Activated T-cell treated with anti-CD3 and anti-CD28 coated beads, Interleukin-2, amount 50 U/mL, for 72 hours (primary cell): ENCODE data around the gene CDKAL1. TPM values are rescaled to one million over a fixed set of nuclear protein-coding genes. Genes with fewer than 3 reads are reported as not detected.

Source experiments
- ATAC-seq, 2 donors: fragments of 150-1000 bp; cut with Tn5 transposase; replicated peaks in 1 of 2; 2 replicates each; pipeline ENCODE4 v1.10.0; 2021; ENCODE audit warnings: moderate library complexity in 2 of 2, mild to moderate bottlenecking in 1 of 2
- DNase-seq, 2 donors: peaks; one replicate each; pipeline ENCODE4 v3.0.0; 2021 to 2022; ENCODE audit warnings: mixed read lengths in 1 of 2
- H3K27ac Mint-ChIP-seq: one replicate; pipeline ENCODE4 v1.8.0; 2022; ENCODE audit warnings: mild to moderate bottlenecking, moderate library complexity, mixed read lengths
- H3K27me3 Mint-ChIP-seq: one replicate; pipeline ENCODE4 v1.8.0; 2022; ENCODE audit warnings: low read depth, mixed read lengths
- H3K36me3 Mint-ChIP-seq, 2 donors: one replicate each; pipeline ENCODE4 v1.8.0; 2022; ENCODE audit warnings: mixed read lengths in 2 of 2, mild to moderate bottlenecking in 1 of 2; ENCODE audit not compliant: insufficient read depth in 2 of 2
- H3K4me1 Mint-ChIP-seq: one replicate; pipeline ENCODE4 v1.8.0; 2022; ENCODE audit warnings: low read depth, mixed read lengths
- H3K4me3 Mint-ChIP-seq, 2 donors: one replicate each; pipeline ENCODE4 v1.8.0; 2022; ENCODE audit warnings: mild to moderate bottlenecking in 2 of 2, mixed read lengths in 2 of 2, moderate library complexity in 2 of 2
- H3K9me3 Mint-ChIP-seq, 2 donors: one replicate each; pipeline ENCODE4 v1.8.0; 2022; ENCODE audit warnings: mixed read lengths in 2 of 2
- total RNA-seq, 2 donors: library from RNA; stranded (reverse); gene quantifications; one replicate each; pipeline ENCODE4 v1.2.3, GENCODE V29; 2022

The CDKAL1 gene
- total RNA-seq, 2 donors from 2014 or later, result 25.9 to 29.8 TPM

DNA sequence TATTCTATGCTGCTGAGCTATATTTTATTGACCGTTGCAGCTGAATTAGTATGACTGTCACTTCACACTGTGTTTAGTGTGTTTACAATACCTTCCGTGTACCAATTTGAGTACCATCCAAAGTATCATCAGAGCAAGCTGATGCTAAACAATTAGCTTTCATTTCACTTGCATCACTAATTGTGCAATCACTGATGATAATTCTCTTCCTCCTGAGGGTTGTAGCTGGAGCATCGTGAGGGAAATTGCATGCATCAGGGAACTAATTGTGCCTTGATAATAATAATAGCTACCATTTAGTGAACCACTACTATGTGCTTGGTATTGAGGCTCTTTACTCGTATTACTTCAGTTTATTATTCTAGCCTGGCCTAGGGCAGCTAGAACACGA is 674.5 kb downstream of the CDKAL1 start:
- Mint-ChIP-seq H3K4me3 (no peak overlapping the region), H3K27me3 (no peaks in the 10 kb centered on the region), H3K4me1 (peaks cover 9% of the 10 kb centered on the region), H3K36me3 (peaks cover 12 to 28% of the 10 kb centered on the region in 2 donors), H3K9me3 (peaks cover 0 to 8% of the 10 kb centered on the region in 2 donors), H3K27ac (no peak overlapping the region)
- ATAC-seq (no peak), DNase-seq (no peak)

DNA sequence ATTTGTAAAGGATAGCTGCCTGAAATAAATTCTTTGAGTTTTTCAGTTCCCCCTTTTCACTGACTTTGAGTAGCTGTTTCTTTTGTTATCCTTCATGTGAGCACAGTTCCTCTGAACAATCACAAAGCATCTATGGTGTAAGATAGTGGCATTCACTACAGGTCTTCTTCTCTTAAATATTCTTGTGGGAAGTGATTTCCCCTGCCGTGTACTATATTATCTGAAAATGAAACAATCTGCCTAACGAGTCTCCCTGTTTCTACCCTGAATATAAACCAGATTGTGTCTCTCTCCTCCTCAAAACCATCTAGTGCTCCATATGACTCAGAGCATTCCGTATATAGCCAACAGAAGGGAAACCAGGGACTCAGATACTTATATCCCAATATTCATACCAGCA is 679.2 kb downstream of the CDKAL1 start:
- DNase-seq (no peak), ATAC-seq (no peak)
- Mint-ChIP-seq H3K9me3 (peaks cover under 1 to 2% of the 10 kb centered on the region in 2 donors), H3K4me3 (no peak overlapping the region), H3K27ac (no peak overlapping the region), H3K27me3 (no peaks in the 10 kb centered on the region), H3K36me3 (peaks cover 8 to 15% of the 10 kb centered on the region in 2 donors), H3K4me1 (peaks cover 9% of the 10 kb centered on the region)

DNA sequence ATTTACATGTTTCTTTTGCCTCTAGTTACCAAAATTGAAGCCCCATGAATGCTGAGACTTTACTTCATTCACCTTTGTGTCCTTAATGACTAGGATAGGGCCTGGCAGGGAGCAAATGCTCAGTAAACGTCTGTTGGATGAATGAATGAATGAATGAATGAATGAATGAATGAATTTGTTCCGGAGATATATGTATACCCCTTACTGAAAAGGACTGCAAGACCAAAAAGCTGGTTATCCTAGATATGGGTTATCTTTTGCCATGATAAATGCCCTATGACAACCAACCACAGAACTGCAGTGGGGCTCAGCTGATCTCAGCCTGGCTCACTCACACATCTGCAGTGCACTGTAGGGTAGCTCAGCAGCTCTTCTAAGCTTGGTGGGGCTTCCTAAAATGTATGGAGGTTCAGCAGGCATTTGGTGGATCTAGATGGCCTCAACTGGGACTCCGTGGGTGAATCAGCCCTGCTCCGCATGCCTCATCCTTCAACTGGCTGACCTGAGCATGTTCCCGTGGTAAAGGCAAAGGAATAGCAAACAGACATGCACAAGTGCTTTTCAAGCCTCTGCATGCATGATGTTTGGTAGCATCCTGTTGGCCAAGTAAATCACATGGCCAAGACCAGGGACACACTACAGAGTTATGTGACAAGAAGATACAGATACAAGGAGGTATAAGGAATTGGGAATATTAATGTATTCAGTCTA is 680.6 kb downstream of the CDKAL1 start:
- Mint-ChIP-seq H3K4me1 (peaks cover 9% of the 10 kb centered on the region), H3K4me3 (no peak overlapping the region), H3K36me3 (peaks cover 8 to 11% of the 10 kb centered on the region in 2 donors), H3K27me3 (no peaks in the 10 kb centered on the region), H3K9me3 (peaks cover 2% of the 10 kb centered on the region in 2 donors), H3K27ac (no peak overlapping the region)
- ATAC-seq, result no peak
- DNase-seq, result no peak

DNA sequence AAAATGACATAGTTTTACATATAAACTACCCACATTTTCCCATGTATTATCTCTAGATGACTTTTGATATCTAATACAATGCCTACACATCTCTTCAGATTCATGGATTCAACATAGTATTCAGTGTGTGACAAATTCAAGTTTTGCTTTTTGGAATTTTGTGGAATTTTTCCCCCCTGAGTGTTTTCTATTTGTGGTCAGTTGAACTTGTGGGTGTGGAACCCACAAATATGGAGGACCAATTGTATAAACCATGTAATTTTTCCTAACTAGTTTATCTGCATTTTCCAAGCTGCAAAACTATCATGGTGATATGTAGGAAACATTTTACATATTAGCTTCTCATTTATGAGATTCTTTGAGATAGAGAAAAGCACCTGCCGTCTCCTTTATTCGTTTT is 685.0 kb downstream of the CDKAL1 start:
- Mint-ChIP-seq H3K9me3 (peaks cover 2% of the 10 kb centered on the region in 2 donors), H3K36me3 (peaks cover 1 to 7% of the 10 kb centered on the region in 2 donors), H3K27ac (no peak overlapping the region), H3K27me3 (no peaks in the 10 kb centered on the region), H3K4me3 (no peak overlapping the region), H3K4me1 (no peaks in the 10 kb centered on the region)
- DNase-seq, result no peak
- no peak for ATAC-seq

DNA sequence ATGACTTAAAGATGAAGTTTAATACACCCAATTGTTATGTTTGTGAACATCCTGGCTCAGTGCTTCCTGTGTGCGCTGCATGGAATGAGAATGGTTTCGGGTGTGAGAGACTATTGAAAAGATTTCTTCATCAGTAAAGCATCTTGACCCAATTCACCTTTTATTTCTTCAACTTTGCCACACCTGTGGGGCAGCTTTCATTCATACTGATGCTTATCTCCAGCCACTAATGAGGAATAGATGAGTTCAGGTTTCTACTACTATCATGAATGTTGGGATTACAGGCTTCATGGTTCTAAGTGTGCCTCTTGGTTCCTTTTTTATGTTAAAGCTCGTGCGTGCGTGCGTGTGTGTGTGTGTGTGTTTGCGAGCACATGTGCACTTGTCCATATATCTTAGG is 685.6 kb downstream of the CDKAL1 start:
- peaks cover 2% of the 10 kb centered on the region in 2 donors for H3K9me3 Mint-ChIP-seq
- ATAC-seq, result no peak
- no peak for DNase-seq
- H3K36me3 Mint-ChIP-seq, result peaks cover 1 to 5% of the 10 kb centered on the region in 2 donors
- H3K4me1 Mint-ChIP-seq, result no peaks in the 10 kb centered on the region
- no peak overlapping the region for H3K4me3 Mint-ChIP-seq
- H3K27me3 Mint-ChIP-seq, result no peaks in the 10 kb centered on the region
- no peak overlapping the region for H3K27ac Mint-ChIP-seq

DNA sequence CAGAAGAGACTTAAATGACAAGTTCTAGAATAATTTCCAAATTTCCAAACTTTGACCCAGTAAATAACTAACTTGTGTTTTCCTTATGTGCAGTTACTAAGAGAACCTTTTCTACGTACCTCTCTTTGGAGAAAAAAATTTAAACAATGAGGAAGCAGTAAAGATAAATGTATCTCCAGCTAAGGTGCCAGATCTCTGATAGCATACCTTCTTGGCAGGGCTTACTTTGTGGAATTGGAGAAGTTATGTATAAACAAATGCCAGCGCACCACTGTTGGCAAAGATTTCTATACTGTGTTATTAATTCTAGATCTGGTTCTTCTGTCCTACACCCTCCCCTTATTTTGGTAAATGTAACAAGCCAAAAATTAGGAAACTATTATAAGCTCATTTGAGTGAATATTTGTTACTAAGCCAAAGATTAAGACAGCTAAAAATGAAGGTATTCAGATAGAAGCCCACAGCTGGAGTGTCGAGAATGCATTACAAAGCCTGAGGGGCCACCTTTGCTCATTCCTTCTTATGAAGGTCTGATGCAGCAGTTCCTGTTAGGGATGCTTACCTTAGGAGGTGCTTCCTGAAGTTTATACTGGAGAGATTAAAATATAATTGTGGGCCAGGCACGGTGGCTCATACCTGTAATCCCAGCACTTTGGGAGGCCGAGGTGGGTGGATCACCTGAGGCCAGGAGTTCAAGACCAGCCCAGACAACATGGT is 686.2 kb downstream of the CDKAL1 start:
- Mint-ChIP-seq H3K36me3 (peaks cover 1 to 5% of the 10 kb centered on the region in 2 donors), H3K4me3 (no peak overlapping the region), H3K27me3 (no peaks in the 10 kb centered on the region), H3K27ac (no peak overlapping the region), H3K4me1 (no peaks in the 10 kb centered on the region), H3K9me3 (peaks cover 2% of the 10 kb centered on the region in 2 donors)
- ATAC-seq (no peak), DNase-seq (no peak)

DNA sequence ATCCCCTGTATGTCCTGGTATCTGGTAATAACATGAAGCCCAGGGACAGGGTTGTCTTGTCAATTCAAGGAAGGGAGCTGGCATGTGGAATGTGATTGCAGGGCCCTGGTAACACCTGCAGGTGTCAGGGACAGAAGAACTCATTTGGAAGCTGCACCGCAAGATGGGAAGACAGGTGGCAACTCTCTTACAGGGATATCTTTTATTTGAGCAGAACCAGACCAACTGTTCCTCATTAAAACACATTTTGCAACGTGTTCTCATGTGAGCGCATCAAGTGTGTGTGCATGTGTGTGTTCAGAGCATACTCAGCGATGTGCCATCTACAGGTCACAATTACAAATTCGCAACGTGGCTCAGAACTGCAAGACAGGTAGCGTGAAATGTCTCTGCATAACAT is 688.4 kb downstream of the CDKAL1 start:
- Mint-ChIP-seq H3K36me3 (peaks cover 1 to 2% of the 10 kb centered on the region in 2 donors), H3K9me3 (peaks cover 2% of the 10 kb centered on the region in 2 donors), H3K27me3 (no peaks in the 10 kb centered on the region), H3K27ac (no peak overlapping the region), H3K4me3 (no peak overlapping the region), H3K4me1 (no peaks in the 10 kb centered on the region)
- ATAC-seq, result no peak
- DNase-seq, result no peak

DNA sequence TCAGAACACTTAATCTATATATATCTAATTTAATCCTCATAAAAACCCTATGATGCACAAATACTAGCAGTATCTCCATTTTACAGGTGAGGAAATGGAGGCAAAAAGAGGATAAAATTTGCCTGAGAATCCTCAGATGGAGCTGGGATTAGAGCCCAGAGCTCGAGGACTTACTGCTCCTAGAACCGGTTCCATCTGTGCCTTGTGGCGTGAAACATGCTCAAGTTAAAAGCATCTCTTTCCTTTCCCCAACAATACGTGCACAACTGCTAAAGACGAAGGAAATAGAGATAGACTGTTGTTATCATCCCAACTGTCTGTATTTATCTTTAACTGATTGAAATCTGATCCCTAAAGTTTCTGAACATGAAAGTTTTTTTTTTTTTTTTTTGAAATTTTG is 691.7 kb downstream of the CDKAL1 start:
- Mint-ChIP-seq H3K36me3 (peaks cover 2 to 17% of the 10 kb centered on the region in 2 donors), H3K9me3 (peaks cover 0 to 2% of the 10 kb centered on the region in 2 donors)

DNA sequence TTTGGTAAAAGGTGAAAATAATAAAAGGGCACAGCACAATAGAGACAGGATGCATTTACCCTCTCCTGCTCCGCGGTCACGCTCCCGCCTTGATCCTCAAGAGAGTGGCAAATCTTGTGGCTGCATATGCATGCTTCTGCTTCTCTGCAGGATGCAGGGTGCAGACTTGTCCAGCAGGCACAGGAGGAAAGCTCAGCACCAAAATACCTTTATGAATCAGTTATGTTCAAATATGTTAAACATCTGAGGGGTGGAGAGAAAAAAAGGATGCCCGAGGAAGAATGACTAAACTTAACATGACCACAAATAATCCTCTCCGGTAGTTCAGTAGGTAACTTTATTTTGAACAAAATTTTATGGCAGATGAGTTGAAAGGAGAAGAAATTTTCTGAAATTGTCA is 693.2 kb downstream of the CDKAL1 start:
- ATAC-seq (no peak), DNase-seq (no peak)
- H3K4me1 Mint-ChIP-seq, result no peaks in the 10 kb centered on the region
- H3K36me3 Mint-ChIP-seq, result peaks cover 5 to 27% of the 10 kb centered on the region in 2 donors
- H3K9me3 Mint-ChIP-seq, result peaks cover 0 to under 1% of the 10 kb centered on the region in 2 donors
- H3K27me3 Mint-ChIP-seq, result no peaks in the 10 kb centered on the region
- H3K27ac Mint-ChIP-seq, result peak overlapping the region; percentile 28
- no peak overlapping the region for H3K4me3 Mint-ChIP-seq

More for the DNA sequence above, 691.7 kb downstream of the CDKAL1 start:
- no peaks in the 10 kb centered on the region for H3K27me3 Mint-ChIP-seq
- H3K27ac Mint-ChIP-seq, result no peak overlapping the region
- no peak for DNase-seq
- H3K4me1 Mint-ChIP-seq, result no peaks in the 10 kb centered on the region
- ATAC-seq, result no peak
- H3K4me3 Mint-ChIP-seq, result no peak overlapping the region

DNA sequence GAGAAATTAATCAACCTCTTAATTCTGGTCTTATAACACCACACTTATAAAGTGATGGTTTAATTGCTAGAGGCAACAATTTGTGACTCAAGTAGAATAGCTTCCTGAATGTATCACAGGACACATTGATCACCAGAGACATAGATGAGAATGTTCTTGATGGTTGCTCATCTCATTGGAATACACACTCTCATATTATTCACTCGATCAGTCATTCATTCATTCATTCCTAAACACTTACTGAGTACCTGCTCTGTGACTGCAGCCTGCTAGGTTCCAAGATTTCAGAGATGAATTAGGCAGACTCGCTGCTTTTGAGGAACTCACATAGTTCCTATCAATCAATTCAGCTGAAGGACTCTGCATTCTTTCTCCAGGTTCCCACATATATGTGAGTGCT is 694.2 kb downstream of the CDKAL1 start:
- H3K27me3 Mint-ChIP-seq, result no peaks in the 10 kb centered on the region
- H3K4me3 Mint-ChIP-seq, result no peak overlapping the region
- peaks cover 12 to 35% of the 10 kb centered on the region in 2 donors for H3K36me3 Mint-ChIP-seq
- no peaks in the 10 kb centered on the region for H3K4me1 Mint-ChIP-seq
- H3K27ac Mint-ChIP-seq, result no peak overlapping the region
- ATAC-seq (no peak), DNase-seq (no peak)
- peaks cover 0 to 7% of the 10 kb centered on the region in 2 donors for H3K9me3 Mint-ChIP-seq

DNA sequence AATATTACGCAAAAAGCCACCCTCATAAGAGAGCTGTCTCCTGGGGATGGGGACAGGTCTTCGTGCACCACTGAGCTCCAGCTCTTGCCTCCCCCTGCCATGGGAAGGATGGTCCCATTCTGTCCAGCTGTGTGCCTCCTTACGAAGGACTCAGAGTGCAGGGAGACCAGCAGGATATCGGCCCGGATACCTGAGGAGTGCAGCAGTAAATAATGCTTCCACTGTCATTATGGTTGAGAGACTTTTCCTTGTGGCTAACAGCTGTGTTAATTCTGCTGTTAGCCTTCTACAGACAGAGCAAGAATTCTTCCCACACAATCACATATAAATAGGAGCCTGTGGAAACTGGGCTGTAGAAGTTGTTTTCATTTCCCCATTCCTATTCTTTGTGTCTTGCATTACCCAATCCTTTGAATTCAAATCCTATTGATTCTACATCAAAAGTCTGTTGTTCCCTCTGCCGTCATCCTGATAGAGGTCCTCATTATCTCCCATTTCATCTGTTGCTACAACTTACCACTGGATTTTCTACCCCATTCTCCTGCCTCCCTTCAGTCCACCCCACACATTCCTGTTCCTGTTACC is 694.7 kb downstream of the CDKAL1 start:
- DNase-seq (no peak), ATAC-seq (no peak)
- Mint-ChIP-seq H3K4me3 (no peak overlapping the region), H3K27me3 (no peaks in the 10 kb centered on the region), H3K27ac (no peak overlapping the region), H3K9me3 (peaks cover 0 to 7% of the 10 kb centered on the region in 2 donors), H3K4me1 (no peaks in the 10 kb centered on the region), H3K36me3 (peaks cover 15 to 40% of the 10 kb centered on the region in 2 donors)

DNA sequence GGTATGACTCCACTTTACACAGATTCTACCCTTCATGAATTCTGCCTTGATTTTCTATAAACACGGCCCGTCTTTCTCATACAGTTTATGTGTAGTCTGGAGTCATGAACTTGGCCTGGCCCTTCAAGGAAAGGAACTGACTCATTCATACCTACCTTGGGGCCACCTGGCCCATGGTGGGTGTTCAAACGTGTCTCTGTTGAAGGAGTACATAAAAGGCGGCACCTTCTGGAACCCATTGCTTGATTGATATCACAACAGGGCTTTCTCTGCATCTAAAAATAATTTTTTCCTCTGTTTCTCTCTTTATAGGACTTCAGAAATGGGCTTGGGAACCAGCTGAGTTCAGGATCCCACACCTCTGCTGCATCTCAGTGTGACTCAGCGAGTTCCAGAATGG is 696.3 kb downstream of the CDKAL1 start:
- Mint-ChIP-seq H3K27me3 (no peaks in the 10 kb centered on the region), H3K4me1 (no peaks in the 10 kb centered on the region), H3K9me3 (peaks cover 3 to 10% of the 10 kb centered on the region in 2 donors), H3K27ac (no peak overlapping the region), H3K4me3 (no peak overlapping the region), H3K36me3 (peaks cover 23 to 44% of the 10 kb centered on the region in 2 donors)
- no peak for DNase-seq
- ATAC-seq, result no peak

DNA sequence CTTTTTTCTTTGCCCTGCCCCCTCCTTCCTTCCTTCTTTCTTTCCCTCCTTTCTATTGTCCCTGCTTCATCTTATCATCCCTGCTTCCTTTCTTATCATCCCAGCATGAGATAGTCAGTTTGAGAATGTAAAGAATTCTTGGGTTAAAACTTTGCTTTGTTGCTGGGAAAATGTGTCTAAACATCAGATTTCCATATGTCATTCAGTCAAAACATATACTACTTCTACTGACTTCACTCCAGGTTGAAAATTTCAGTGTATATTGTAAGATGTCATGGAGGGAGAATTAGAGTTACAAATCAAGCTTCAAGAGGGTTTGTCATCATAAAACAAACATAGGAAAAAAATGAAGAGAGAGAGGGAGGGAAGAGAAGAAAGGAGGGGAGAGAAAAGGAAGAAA is 700.9 kb downstream of the CDKAL1 start:
- Mint-ChIP-seq H3K27me3 (no peaks in the 10 kb centered on the region), H3K9me3 (peaks cover 12 to 19% of the 10 kb centered on the region in 2 donors), H3K27ac (no peak overlapping the region), H3K4me1 (no peaks in the 10 kb centered on the region), H3K36me3 (peaks cover 24 to 34% of the 10 kb centered on the region in 2 donors), H3K4me3 (no peak overlapping the region)
- ATAC-seq, result no peak
- DNase-seq, result no peak
